Natural killer cell treated with Interleukin-12 subunit alpha and Interleukin-12 subunit beta and Interleukin-15 and Interleukin-18, amount 100 ng/mL, for 72 hours (primary cell): ENCODE measurements around the gene KIAA0232. TPM values are rescaled to one million over a fixed set of nuclear protein-coding genes. Genes with fewer than 3 reads are reported as not detected.
"Not testable (repeated sequence)": the region's sequence is repeated elsewhere in the genome, so short reads cannot be mapped to it uniquely, and the experiment has no call there.

Experiments
- ATAC-seq, 2 donors: fragments of 150-1000 bp; cut with Tn5 transposase in 1 of 2; sonication (Bioruptor Pico), chemical (Tn5 transposase) in 1 of 2; 2 replicates each; pipeline ENCODE4 v1.10.0; 2021
- DNase-seq: peaks from one replicate; pipeline ENCODE4 v3.0.0; 2022; ENCODE audit warnings: low spot score
- H3K27ac Mint-ChIP-seq, 2 donors: 1 replicate in 1 of 2; 2 replicates in 1 of 2; pipeline ENCODE4 v1.8.0; 2022; ENCODE audit warnings: mixed read lengths in 2 of 2, mild to moderate bottlenecking in 1 of 2, moderate library complexity in 1 of 2
- H3K27me3 Mint-ChIP-seq, 2 donors: 1 replicate in 1 of 2; 2 replicates in 1 of 2; pipeline ENCODE4 v1.8.0; 2022; ENCODE audit warnings: mixed read lengths in 2 of 2
- H3K36me3 Mint-ChIP-seq: one replicate; pipeline ENCODE4 v1.8.0; 2022; ENCODE audit warnings: mixed read lengths
- H3K4me1 Mint-ChIP-seq, 2 donors: 1 replicate in 1 of 2; 2 replicates in 1 of 2; pipeline ENCODE4 v1.8.0; 2022; ENCODE audit warnings: low read depth in 2 of 2, mixed read lengths in 2 of 2, mild to moderate bottlenecking in 1 of 2
- H3K4me3 Mint-ChIP-seq: one replicate; pipeline ENCODE4 v1.8.0; 2022; ENCODE audit warnings: mixed read lengths
- H3K9me3 Mint-ChIP-seq: 2 replicates; pipeline ENCODE4 v1.8.0; 2022; ENCODE audit warnings: mixed read lengths
- total RNA-seq, 2 donors: library from RNA; stranded (reverse); gene quantifications; one replicate each; pipeline ENCODE4 v1.2.3, GENCODE V29; 2022

KIAA0232 gene
- total RNA-seq, 2 donors from 2014 or later, result 19.5 to 20.6 TPM

DNA sequence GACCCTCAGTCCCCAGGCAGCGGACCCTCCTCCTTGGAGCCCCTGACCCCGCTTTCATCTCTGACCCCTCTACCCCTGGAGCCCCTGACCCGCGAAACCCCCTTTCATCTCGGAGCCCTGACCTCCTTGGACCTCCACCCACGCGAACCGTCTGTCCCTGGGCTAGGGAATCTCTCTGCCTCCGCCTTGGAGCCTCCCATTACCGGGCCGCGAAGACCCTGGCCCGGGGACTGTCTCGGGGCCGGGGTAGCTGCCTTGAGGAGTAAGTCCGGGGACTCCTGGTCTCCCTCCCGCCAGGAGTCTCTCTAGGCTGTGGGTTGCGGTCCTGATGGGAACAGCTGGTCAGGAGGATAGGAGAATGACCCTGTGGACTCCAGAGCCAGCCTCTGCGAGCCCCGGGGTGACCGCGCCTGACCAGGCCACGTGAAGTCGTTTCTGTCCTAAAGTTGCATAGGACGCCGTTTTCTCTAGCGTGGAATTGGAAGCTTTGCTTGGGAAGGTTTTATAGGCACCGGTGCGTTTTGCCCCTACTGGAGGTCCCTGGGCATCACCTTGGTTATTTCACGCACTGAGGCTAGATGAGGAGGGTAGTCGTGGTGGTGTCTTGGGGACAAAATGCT lies 127.9 kb downstream of the KIAA0232 start:
- Mint-ChIP-seq H3K4me1 (peaks cover 34 to 41% of the 10 kb centered on the region in 2 donors), H3K27me3 (peaks cover 0 to 4% of the 10 kb centered on the region in 2 donors), H3K27ac (peak overlapping the region; percentile 72 to 91), H3K36me3 (no peaks in the 10 kb centered on the region), H3K4me3 (peak overlapping the region; percentile 89), H3K9me3 (no peaks in the 10 kb centered on the region)
- no peak for DNase-seq
- ATAC-seq, result no peak

DNA sequence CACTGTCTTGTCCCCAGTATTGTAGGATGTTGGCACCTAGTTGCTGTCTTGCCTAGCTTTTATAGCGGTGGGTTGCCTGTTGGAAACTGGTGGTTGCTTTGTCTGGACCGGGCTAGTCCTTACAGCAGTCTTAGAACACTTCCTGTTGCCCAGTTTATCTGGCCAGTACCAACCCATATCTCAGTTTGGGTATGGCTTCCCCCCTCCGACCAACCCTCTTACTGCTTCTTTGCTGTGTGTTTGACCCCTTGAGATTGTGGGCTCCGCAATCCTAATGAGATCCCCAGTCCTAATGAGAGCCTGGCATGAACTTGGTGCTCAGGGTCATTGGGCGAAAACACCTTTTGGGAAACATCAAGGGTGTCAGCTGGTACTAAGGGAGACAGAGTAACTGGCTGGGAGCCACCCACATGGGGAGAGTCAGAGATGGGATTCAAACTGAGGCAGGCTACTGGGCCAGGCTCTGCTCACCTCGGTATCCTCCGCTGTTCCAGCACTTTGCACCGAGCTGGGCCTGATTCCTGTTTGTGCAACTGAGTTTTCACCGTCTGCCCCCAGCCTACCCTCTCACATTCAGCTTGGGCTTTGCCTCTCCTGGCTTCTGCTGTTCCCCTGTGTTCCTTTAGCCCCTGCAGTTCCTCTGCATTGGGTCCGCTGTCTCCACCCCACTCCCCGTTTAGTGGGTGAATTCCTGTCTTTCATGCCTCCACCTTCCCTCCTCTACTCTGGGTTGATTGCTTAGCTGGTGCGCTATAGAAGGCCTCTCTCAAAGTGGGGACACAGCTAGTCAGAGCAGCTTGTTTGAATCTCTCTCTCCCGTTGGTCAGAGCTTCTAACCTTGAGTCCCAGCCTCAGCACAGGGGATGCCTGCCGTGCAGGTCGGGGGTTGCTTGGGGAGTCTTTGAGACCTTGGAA lies 128.7 kb downstream of the KIAA0232 start:
- Mint-ChIP-seq H3K27ac (peak overlapping the region; percentile 72 to 91), H3K4me1 (peaks cover 36 to 42% of the 10 kb centered on the region in 2 donors), H3K9me3 (no peaks in the 10 kb centered on the region), H3K36me3 (no peaks in the 10 kb centered on the region), H3K27me3 (peaks cover 0 to 4% of the 10 kb centered on the region in 2 donors), H3K4me3 (peak overlapping the region; percentile 89)
- DNase-seq, result no peak
- no peak for ATAC-seq

DNA sequence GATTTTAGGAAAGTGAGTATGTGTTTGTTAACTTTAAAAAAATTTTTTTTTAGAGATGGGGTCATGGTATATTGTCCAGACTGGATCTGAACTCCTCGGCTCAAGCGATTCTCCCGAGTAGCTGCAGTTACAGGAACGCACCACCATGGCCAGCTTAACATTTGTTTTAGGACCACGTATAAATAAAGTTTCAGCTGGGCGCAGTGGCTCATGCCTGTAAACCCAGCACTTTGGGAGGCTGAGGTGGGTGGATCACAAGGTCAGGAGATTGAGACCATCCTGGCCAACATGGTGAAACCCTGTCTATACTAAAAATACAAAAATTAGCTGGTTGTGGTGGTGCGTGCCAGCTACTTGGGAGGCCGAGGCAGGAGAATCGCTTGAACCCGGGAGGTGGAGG lies 129.4 kb downstream of the KIAA0232 start:
- H3K9me3 Mint-ChIP-seq, DNase-seq, H3K36me3 Mint-ChIP-seq, H3K27me3 Mint-ChIP-seq, ATAC-seq: not testable (repeated sequence)
- Mint-ChIP-seq H3K4me1 (peaks cover 43 to 49% of the 10 kb centered on the region in 2 donors), H3K27ac (peak overlapping the region in 1 of 2 donors; percentile 91), H3K4me3 (peak overlapping the region; percentile 89)

DNA sequence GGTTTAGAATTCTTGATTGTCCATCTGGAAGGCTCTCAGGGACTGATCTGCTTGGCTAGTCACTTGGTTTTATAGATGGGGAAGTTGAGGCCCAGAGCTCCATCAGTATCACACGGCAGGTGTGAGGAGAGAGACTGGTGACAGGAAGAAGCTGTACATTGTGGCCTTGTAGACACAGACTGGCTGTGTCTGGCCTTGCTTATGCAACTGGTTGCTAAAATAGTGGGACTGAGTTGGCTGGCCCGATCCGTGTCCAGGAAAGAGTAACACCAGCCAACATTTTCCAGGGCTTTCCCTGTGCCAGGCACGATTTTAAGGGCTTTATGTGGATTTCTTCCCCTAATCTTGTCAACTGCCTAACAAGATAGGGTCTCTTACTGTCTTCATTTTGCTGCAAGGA lies 129.9 kb downstream of the KIAA0232 start:
- Mint-ChIP-seq H3K36me3 (no peaks in the 10 kb centered on the region), H3K27ac (peak overlapping the region in 1 of 2 donors; percentile 24), H3K27me3 (peaks cover 0 to 3% of the 10 kb centered on the region in 2 donors), H3K4me3 (peak overlapping the region; percentile 43), H3K4me1 (peaks cover 48 to 53% of the 10 kb centered on the region in 2 donors), H3K9me3 (no peaks in the 10 kb centered on the region)
- DNase-seq, result no peak
- no peak for ATAC-seq

DNA sequence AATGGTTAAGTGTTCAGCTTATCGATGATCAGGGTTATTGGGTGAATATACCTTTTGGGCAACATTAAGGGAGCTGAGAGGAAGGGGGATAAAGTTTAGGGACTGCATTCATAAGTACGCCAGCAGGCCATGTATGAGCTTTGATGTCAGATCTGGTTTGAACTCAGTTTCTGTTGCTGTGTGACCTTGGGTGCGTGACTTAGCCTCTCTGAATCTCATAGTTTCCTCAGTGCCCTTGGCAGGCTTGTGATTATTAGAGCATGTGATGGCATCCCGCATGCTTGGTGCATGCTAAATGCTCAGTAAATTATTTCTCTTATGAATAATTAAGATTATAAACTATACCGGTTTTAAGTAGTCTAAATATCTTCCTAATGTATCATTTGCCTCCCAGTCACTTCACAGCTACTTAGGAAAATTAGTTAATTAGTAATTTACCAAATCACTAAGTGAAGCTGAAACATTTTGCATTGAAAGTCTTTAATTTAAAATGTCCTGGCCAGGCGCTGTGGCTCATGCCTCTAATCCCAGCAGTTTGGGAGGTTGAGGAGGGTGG lies 130.9 kb downstream of the KIAA0232 start:
- Mint-ChIP-seq H3K27ac (peak overlapping the region in 1 of 2 donors; percentile 24), H3K4me1 (peaks cover 56 to 57% of the 10 kb centered on the region in 2 donors), H3K36me3 (no peaks in the 10 kb centered on the region), H3K27me3 (no peaks in the 10 kb centered on the region), H3K9me3 (no peaks in the 10 kb centered on the region), H3K4me3 (no peak overlapping the region)
- DNase-seq, result no peak
- ATAC-seq, result no peak

DNA sequence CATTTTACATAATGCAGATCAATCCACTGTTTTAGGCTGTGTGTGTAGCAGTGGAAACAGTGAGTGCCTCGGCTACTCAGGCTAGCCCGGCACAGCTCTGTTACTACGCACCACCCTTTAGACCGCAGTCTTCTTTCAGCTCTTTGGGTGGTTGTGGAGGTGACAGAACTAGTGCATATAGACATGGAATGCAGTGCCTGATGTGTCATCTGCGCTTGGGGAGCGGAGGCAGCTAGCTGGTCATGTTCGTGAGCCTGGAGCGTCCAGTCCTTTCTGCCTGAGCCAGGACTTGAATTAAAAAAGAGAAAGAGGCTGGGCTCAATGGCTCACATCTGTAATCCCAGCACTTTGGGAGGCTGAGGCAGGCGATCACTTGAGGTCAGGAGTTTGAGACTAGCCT lies 131.9 kb downstream of the KIAA0232 start:
- H3K4me1 Mint-ChIP-seq, result peaks cover 55 to 57% of the 10 kb centered on the region in 2 donors
- no peak for ATAC-seq
- H3K27me3 Mint-ChIP-seq, result no peaks in the 10 kb centered on the region
- no peak for DNase-seq
- no peak overlapping the region for H3K4me3 Mint-ChIP-seq
- H3K36me3 Mint-ChIP-seq, result no peaks in the 10 kb centered on the region
- peak overlapping the region; percentile 21 to 31 for H3K27ac Mint-ChIP-seq
- H3K9me3 Mint-ChIP-seq, result no peaks in the 10 kb centered on the region

DNA sequence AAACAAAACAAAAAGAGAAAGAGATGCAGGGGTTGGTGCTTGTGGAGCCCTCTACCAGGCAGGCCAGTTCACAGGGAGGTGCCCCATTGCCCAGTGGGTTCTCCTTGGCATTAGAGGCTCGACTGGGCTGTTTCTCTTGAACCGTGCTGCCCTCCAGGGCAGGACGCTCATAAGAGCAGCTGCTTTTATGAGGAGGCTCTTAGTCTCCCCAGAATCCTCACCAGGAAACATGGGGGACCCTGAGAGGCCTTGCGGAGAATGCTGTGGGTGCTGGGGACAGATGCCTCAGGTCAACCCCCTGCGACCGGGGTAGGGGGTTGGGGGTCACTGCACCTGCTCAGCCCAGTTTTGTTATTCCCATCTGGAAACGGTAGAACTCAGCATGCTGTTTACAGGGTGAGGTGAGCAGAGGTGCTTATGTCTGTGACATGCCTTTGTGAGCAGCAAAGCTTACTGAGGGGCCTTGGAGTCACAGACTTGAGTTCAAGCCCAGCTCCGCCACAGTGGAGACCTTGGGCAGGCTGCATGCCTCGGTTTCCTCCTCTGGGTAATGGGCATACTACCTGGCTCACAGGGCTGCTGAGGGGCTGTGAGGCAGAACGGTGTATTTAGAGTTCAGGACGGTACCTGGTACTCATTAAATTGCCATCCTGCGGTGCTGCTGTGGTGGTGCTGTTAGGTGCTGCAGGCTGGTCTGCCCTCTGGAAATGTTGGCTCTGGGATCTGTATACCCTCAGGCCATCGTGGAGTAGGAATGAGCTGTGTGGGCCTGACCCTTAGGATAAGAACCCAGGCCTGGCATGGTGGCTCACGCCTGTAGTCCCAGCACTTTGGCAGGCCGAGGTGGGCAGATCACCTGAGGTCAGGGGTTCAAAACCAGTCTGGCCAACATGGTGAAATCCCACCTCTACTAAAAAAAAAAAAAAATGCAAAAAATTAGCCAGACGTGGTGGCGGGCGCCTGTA lies 132.8 kb downstream of the KIAA0232 start:
- no peak for ATAC-seq
- Mint-ChIP-seq H3K27ac (no peak overlapping the region), H3K4me1 (peaks cover 59 to 61% of the 10 kb centered on the region in 2 donors), H3K27me3 (no peaks in the 10 kb centered on the region), H3K9me3 (no peaks in the 10 kb centered on the region), H3K4me3 (no peak overlapping the region), H3K36me3 (no peaks in the 10 kb centered on the region)
- no peak for DNase-seq

DNA sequence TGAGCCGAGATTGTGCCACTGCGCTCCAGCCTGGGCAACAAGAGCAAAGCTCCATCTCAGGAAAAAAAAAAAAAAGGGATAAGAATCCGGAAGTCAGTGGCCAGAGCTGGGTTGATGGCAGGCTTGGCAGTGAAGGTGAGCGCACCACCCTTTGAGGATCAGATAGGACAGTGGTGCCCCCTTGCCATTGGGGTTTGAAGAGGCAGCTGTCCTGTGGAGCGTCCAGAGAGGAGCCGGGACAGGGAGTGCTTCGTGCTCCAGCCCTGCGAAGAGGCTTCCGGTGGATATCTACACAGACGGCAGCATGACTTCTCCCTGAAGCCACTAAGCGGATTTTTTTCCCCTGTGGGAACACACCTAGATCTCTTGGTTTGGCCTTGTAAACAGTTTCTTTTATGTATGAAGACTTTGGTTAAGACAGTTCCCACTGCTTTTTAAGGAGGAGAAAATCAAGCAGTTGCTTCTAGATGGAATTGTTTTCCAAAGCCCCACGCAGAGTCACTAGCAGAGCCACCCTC lies 133.6 kb downstream of the KIAA0232 start:
- H3K4me1 Mint-ChIP-seq, result peaks cover 57% of the 10 kb centered on the region in 2 donors
- H3K9me3 Mint-ChIP-seq, result no peaks in the 10 kb centered on the region
- no peak for DNase-seq
- H3K27me3 Mint-ChIP-seq, result no peaks in the 10 kb centered on the region
- ATAC-seq, result no peak
- peak overlapping the region; percentile 82 for H3K4me3 Mint-ChIP-seq
- no peaks in the 10 kb centered on the region for H3K36me3 Mint-ChIP-seq
- peak overlapping the region; percentile 88 to 93 for H3K27ac Mint-ChIP-seq

DNA sequence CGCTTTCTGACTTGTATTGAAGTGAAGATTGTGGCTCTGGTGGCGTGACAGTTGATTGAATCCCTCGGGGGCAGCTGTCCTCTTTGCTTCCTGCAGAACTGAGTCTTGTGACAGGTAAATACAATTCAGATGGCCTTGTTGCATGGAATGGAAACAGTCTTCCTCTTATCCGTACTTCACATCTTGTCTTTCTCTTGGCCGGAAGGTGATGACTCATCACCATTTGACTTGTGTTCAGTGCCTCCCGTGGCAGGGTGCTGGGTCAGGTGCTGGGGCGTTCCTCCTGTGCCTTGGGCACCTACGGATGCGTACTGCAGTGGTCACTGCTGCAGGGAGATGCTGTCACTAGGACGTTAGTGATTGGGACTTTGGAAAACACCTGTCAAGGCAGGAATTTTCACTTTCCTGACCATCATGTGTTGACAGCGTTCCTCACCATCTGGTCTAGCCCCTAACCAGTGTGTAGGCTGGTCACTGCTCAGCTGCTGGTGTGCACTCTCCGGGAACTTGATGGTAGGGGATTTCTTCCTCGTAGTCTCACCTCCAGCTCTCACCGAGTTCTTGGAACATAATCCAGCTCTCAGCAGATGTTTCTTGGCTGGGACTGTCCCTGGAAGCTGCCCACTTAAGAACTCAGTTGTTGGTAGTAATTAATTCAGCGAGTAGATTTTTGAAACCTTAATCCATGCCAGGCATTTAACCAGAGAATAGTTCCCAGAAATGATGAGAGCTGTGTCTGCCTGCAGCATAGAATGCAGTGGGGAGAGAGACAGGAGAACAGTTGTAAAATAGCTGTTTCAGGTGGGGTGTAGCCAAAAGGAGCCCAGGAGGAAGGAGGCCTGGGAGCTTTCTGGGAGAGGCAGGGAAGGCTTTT lies 134.3 kb downstream of the KIAA0232 start:
- DNase-seq (no peak), ATAC-seq (peak; percentile 66 to 75)
- H3K27ac Mint-ChIP-seq, result peak overlapping the region; percentile 88 to 93
- H3K9me3 Mint-ChIP-seq, result no peaks in the 10 kb centered on the region
- no peaks in the 10 kb centered on the region for H3K27me3 Mint-ChIP-seq
- peaks cover 53 to 54% of the 10 kb centered on the region in 2 donors for H3K4me1 Mint-ChIP-seq
- no peaks in the 10 kb centered on the region for H3K36me3 Mint-ChIP-seq
- H3K4me3 Mint-ChIP-seq, result peak overlapping the region; percentile 82

DNA sequence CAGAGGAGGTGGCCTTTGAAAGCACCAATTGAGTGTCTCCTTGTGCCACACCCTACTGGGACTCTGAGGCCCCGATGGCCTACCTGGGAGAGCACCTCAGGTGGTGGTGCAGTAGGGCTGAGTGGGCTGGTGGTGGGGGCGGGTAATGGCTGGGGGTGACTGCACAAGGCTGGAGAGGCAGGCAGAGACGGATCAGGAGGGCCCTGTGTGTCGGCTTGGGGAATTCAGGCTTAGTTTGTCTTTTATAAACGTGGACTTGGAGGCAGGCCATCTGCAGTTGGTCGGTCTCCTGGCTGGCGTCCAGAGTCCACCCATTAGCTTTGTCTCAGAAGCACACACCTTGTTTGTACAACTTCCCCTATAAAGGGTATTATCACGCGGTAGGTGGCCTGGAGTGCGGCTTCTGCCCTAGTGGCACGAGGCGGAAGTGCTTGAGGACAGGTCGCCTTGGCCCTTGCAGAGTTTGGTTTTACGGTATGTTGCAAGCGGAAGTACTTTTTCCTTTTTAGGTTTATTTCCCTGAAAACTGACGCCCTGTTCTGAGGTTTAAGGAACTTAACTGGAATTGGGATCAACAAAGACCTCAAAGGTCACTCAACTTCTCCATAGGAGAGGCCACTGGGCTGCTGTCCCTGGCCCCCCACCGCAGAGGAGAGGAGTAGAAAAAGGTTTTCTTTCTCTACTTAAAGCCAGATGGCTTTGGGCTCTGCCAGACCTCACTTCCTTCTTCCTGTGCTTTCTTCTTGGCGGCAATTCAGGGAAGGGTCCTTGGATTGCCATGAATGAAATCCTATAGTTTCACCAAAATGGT lies 135.1 kb downstream of the KIAA0232 start:
- DNase-seq, result peak; percentile 78
- peak; percentile 79 to 84 for ATAC-seq
- H3K9me3 Mint-ChIP-seq, result no peaks in the 10 kb centered on the region

DNA sequence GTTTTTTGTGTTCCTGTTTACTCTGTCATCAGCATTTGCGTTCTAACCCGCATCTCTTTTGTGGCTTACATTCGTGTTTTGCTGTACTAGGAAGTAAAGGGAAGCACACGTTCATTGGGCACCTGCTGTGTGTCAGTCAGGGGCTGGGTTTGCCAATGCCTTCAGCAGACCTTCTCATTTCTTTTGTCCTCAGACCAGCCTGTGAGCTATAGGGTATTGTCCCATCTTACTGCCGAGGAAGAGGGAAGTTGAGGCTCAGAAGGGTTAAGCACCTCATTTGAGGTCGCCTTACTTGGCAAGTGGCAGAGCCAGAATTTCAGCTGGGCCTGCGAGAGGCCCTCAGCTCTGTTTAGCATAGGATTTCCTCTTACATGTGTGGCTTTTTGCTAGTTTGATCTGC lies 135.8 kb downstream of the KIAA0232 start:
- Mint-ChIP-seq H3K27ac (peak overlapping the region; percentile 88 to 93), H3K36me3 (no peaks in the 10 kb centered on the region), H3K9me3 (no peaks in the 10 kb centered on the region), H3K4me1 (peaks cover 52 to 53% of the 10 kb centered on the region in 2 donors), H3K27me3 (no peaks in the 10 kb centered on the region), H3K4me3 (peak overlapping the region; percentile 82)
- ATAC-seq (peak in 1 of 2 donors; percentile 42), DNase-seq (no peak)

More for the DNA sequence above, 135.1 kb downstream of the KIAA0232 start:
- H3K4me1 Mint-ChIP-seq, result peaks cover 57 to 58% of the 10 kb centered on the region in 2 donors
- H3K36me3 Mint-ChIP-seq, result no peaks in the 10 kb centered on the region
- no peaks in the 10 kb centered on the region for H3K27me3 Mint-ChIP-seq
- H3K27ac Mint-ChIP-seq, result peak overlapping the region; percentile 88 to 93
- peak overlapping the region; percentile 82 for H3K4me3 Mint-ChIP-seq
